ENCODE data around the gene ARHGEF19. TPM values are rescaled to one million over a fixed set of nuclear protein-coding genes. Genes with fewer than 3 reads are reported as not detected.

The ARHGEF19 gene
- total RNA-seq, 4 donors from 2014 or later = 2.6 to 10.6 (median 3.9) TPM

GRCh38 chr1:16207318-16208269 is 4.9 kb downstream of the ARHGEF19 start:
- TF ChIP-seq CTCF (IDR thresholded peaks at IDR 0.05) = no peak
- no peak for DNase-seq (ENCODE audit: low spot score)
- ATAC-seq (ENCODE audit: low FRiP score) = no peak

GRCh38 chr1:16206547-16207317 is 5.7 kb downstream of the ARHGEF19 start:
- DNase-seq (ENCODE audit: low spot score) (peak; percentile 85), ATAC-seq (ENCODE audit: low FRiP score) (peak; percentile 97)
- TF ChIP-seq CTCF (IDR thresholded peaks at IDR 0.05) = no peak

GRCh38 chr1:16205891-16206546 is 6.4 kb downstream of the ARHGEF19 start:
- DNase-seq (ENCODE audit: low spot score) (no peak), ATAC-seq (ENCODE audit: low FRiP score) (peak; percentile 7)
- no peak for TF ChIP-seq CTCF (IDR thresholded peaks at IDR 0.05)

GRCh38 chr1:16205334-16205671 is 7.1 kb downstream of the ARHGEF19 start:
- no peak for DNase-seq (ENCODE audit: low spot score)
- no peak for ATAC-seq (ENCODE audit: low FRiP score)
- TF ChIP-seq CTCF (IDR thresholded peaks at IDR 0.05) = no peak

GRCh38 chr1:16204634-16205333 is 7.7 kb downstream of the ARHGEF19 start:
- no peak for TF ChIP-seq CTCF (IDR thresholded peaks at IDR 0.05)
- DNase-seq (ENCODE audit: low spot score) = no peak
- no peak for ATAC-seq (ENCODE audit: low FRiP score)

GRCh38 chr1:16204216-16204615 is 8.2 kb downstream of the ARHGEF19 start:
- DNase-seq (ENCODE audit: low spot score) = no peak
- ATAC-seq (ENCODE audit: low FRiP score) = no peak
- no peak for TF ChIP-seq CTCF (IDR thresholded peaks at IDR 0.05)
